K562 treated with DMSO at 1 percent for 24 hours (cell line): ENCODE measurements around the gene KIFAP3. TPM values are rescaled to one million over a fixed set of nuclear protein-coding genes. Genes with fewer than 3 reads are reported as not detected.

Experiments
- total RNA-seq: library from RNA; unstranded; fragments of 300-600 nt; gene quantifications from 2 replicates; pipeline ENCODE4 v1.2.3, GENCODE V29; 2022; ENCODE audit warnings: low read depth; ENCODE audit not compliant: insufficient read depth

KIFAP3 gene
- 12.6 and 15.1 TPM in 2 replicates for total RNA-seq

DNA sequence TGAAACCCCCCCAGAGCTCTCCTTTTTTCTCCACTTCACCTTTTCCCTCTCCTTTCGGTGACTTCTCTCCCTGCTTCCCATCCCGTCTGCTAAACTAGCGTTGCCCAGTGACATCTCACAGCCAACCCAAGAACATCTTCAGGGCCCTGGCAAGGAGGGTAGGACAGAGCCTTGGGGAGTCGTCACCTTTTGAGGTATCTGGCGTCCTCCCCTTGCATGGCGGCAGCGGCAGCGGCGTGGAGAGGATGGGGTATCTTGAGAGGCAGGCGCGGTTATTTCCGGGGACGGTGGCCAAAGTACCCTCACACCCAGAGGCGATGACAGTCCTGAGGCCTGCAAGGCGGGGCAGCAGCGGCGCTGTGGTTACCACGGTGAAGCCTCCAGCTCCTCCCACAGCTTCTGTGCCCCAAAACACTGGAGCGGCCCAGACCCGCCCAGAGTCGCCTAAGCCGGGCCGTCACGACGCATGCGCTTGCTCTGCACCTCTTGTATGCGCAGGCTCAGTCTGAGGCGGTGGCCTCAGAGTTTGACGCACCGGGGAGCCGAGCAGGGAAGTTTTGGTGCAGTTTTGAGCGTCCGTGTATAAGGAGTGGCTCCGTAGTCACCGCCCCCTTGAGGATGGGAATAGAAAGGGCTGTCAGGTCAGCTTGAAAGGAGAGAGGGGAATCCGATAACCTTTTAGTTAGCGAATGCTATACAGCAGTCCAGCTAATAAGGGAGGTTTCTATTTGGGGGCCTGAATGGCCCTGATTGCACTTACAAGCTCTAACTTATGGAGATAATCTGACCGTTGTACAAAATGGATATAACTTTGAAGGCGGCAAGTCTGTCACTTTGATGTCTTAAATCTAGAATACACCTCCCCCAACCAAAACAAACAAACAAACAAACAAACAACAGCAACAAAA, at the start of gene KIFAP3:
TSS of gene KIFAP3 (minus strand) at position 446 of the 908 bp plus-strand sequence. CDS start at position 218, 228 bp downstream.

DNA sequence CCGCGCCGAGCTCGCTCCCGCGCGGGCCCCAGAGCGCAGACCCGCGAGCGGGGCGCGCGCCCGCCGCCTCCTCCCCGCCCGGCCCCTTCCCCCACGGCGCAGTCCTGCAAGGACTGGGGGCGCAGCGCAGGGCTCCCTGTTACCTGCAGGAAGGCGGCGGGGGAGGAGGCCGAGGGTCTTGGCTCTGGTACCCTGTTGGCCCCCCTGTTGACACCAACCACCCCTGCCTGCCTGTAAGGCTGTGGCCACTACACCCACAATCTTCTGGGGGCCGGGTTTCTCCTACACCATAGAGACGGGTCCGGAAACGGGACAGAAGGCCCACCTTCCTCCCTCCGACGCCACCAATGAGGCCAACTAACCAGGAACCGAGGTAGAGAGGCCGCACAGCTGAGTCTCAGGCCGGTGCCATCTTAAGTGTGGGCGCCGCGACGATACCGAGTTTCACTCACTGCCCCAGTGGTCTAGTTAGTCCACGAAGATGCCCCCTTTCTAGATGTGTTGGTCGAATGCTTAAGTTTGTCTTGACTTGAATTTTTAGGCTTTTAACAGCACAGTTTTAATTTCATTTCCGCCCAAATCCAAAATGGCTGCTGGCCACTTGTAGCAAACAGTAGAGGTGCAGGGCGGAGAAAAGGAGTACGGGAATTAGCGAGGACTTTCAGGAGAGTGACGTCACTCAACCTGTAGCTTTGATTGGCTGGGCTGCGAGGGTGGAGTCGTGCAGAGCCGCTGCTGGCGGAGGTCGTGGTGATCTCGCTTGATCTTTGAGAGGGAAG, 180.7 kb downstream of the KIFAP3 start, which contains the start of gene SCYL3:
TSS of gene SCYL3 (minus strand) at position 252 of the 779 bp plus-strand sequence. CDS start 5,056 bp downstream, outside the sequence.

Other genes starting within 250 kb of the KIFAP3 start
- gene SCYL3, start 180.8 kb downstream of the KIFAP3 start, total RNA-seq, result 2.3 and 4.3 TPM in 2 replicates
- gene NTMT2, start 71.3 kb upstream of the KIFAP3 start, total RNA-seq, result not detected in 2 replicates